Mesothelial cell of epicardium (in vitro differentiated cells): ENCODE results near the gene PSD. TPM values are rescaled to one million over a fixed set of nuclear protein-coding genes. Genes with fewer than 3 reads are reported as not detected.
A peak's percentile ranks its signal among the peaks of the same experiment; 100 is the strongest.
"Not testable (repeated sequence)": the region's sequence is repeated elsewhere in the genome, so short reads cannot be mapped to it uniquely, and the experiment has no call there.

Source experiments
- DNase-seq, 2 experiments: peaks; one replicate each; pipeline ENCODE4 v3.0.0; 2021; ENCODE audit warnings: low spot score in 2 of 2; ENCODE audit not compliant: unreplicated experiment in 2 of 2
- H3K27ac Mint-ChIP-seq: 2 replicates; pipeline ENCODE4 v1.8.0; 2021; ENCODE audit warnings: mixed read lengths
- H3K27me3 Mint-ChIP-seq: 2 replicates; pipeline ENCODE4 v1.8.0; 2021; ENCODE audit warnings: low read depth, mixed read lengths
- H3K36me3 Mint-ChIP-seq: 2 replicates; pipeline ENCODE4 v1.8.0; 2021; ENCODE audit warnings: mixed read lengths
- H3K4me1 Mint-ChIP-seq: 2 replicates; pipeline ENCODE4 v1.8.0; 2021; ENCODE audit warnings: mixed read lengths
- H3K4me3 Mint-ChIP-seq: 2 replicates; pipeline ENCODE4 v1.8.0; 2021; ENCODE audit warnings: mild to moderate bottlenecking, moderate library complexity, mixed read lengths
- H3K9me3 Mint-ChIP-seq: 2 replicates; pipeline ENCODE4 v1.8.0; 2021; ENCODE audit warnings: mixed read lengths
- CTCF ChIP-seq: fragments of 200-600 bp; sonication (generic); IDR thresholded peaks from one replicate; pipeline ENCODE4 v1.5.0; 2021; ENCODE audit warnings: antibody characterized with exemption; ENCODE audit not compliant: unreplicated experiment
- total RNA-seq: library from RNA; stranded (reverse); gene quantifications from 3 replicates; pipeline ENCODE4 v1.2.1, GENCODE V29; 2021

The PSD gene
- total RNA-seq, 1 donor from 2014 or later = 12.4 TPM

DNA sequence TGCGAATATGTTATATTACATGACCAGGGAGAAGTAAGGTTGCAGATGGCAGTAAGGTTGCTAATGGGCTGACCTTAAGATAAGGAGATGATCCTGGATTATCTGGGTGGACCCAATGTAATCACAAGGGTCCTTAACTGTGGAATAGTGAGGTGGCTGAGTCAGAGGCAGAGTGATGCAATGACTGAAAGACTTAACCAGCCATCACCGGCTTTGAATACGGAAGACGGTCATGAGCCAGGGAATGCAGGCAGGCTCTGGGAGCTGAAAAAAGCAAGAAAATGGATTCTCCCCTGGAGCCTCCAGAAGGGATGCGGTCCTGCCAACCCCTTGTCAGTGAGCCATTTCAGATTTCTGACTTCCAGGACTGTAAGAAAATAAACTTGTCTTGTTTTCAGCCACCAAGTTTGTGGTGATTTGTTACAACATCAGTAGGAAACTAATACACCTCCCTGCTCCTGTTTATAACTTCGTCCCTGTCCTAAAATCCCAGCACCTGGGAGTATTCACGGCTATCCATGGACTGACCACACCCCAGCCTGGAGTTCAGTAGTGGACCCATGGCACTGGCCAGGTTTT, 37.4 kb upstream of the PSD start:
- H3K27me3 Mint-ChIP-seq = no peaks in the 10 kb centered on the region
- DNase-seq = no peak
- no peak for TF ChIP-seq CTCF
- peaks cover 7% of the 10 kb centered on the region for H3K36me3 Mint-ChIP-seq
- no peaks in the 10 kb centered on the region for H3K9me3 Mint-ChIP-seq
- no peak overlapping the region for H3K27ac Mint-ChIP-seq
- peaks cover 15% of the 10 kb centered on the region for H3K4me1 Mint-ChIP-seq
- no peak overlapping the region for H3K4me3 Mint-ChIP-seq

DNA sequence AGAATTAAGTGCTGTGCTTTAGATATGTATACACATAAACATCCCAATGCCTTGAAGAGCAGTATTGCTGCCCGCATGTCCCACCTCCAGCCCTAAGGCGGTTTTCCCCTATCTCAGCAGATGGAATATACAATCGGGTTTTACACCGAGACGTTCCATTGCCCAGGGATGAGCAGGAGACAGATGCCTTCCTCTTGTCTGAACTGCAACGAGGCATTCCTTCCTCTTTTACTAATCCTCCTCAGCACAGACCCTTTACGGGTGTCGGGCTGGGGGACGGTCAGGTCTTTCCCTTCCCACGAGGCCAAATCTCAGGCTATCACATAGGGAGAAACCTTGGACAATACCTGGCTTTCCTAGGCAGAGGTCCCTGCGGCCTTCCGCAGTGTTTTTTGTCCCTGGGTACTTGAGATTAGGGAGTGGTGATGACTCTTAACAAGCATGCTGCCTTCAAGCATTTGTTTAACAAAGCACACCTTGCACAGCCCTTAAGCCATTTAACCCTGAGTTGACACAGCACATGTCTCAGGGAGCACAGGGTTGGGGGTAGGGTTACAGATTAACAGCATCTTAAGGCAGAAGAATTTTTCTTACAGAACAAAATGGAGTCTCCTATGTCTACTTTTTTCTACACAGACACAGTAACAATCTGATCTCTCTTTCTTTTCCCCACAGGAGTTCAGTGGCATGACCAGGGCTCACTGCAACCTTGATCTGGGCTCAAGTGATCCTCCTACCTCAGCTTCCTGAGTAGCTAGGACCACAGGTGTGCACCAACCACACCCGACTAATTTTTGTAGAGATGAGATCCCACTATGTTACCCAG, 36.3 kb upstream of the PSD start:
- not testable (repeated sequence) for H3K36me3 Mint-ChIP-seq, H3K4me3 Mint-ChIP-seq, DNase-seq, H3K9me3 Mint-ChIP-seq, H3K27ac Mint-ChIP-seq, H3K27me3 Mint-ChIP-seq
- peaks cover 11% of the 10 kb centered on the region for H3K4me1 Mint-ChIP-seq

DNA sequence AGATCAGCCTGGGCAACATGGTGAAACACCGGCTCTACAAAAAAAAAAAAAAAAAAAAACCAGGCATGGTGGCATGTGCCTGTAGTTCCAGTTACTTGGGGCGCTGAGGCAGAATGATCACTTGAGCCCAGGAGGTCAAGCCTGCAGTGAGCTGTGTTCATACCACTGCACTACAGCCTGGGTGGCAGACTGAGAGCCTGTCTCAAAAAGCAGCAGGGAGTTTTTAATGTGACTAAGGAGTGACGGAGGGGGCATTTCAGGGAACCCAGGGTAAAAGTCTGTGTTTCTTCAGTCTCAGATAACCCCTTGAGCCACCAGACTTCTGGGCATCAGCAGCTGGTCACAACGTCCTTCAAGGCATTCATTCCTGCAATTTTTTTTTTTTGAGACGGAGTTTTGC, 34.9 kb upstream of the PSD start:
- peaks cover 17% of the 10 kb centered on the region for H3K4me1 Mint-ChIP-seq
- peaks cover 7% of the 10 kb centered on the region for H3K36me3 Mint-ChIP-seq
- H3K9me3 Mint-ChIP-seq = no peaks in the 10 kb centered on the region
- no peak overlapping the region for H3K27ac Mint-ChIP-seq
- H3K4me3 Mint-ChIP-seq = no peak overlapping the region
- no peak for DNase-seq
- no peak for TF ChIP-seq CTCF
- H3K27me3 Mint-ChIP-seq = no peaks in the 10 kb centered on the region

GRCh38 chr10:102452672-102453340, 34.2 kb upstream of the PSD start:
- DNase-seq = no peak
- Mint-ChIP-seq H3K27ac (no peak overlapping the region), H3K27me3 (no peaks in the 10 kb centered on the region), H3K9me3 (no peaks in the 10 kb centered on the region), H3K4me1 (peaks cover 17% of the 10 kb centered on the region), H3K36me3 (peaks cover 7% of the 10 kb centered on the region), H3K4me3 (no peak overlapping the region)
- no peak for TF ChIP-seq CTCF

DNA sequence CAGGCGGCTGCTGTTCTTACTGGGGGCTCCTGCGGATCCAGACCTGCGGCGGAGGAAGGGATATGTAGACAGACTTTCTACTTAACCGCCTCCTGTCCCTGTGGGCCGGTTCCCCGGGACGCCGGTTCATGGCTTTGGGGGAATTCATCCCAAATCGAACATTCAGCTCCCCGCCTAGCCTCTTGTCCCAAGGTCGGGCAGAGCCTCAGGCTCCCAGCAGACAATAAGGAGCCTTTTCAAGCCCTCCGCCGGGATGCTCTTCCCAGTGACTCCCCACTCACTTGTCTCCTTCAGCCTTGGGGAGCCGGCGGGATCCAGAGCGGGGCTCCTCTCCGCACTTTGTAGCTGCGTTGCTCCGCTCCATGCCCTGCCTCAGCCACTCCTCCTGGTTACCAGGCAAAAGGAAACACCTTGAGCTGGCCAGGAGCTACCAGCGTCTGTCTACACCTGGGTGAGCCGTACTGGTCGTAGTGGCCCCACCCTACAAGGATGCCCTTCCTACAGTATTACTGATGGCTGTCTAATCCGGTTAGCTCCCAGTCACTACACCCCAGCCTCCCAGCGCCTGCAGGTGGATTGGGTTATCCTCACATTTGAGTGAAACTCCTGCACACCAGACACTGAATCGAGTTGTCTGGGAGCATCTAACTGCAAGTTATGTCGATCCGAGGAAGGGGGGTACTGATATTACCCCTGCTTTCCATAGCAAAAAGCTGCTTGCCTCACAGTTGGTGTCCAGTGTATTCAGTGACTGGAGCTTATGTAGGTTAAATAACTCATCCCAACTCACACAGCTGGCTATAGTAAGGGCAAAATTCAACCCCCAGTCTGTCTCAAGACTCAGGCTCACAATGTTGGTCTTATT, 32.8 kb upstream of the PSD start, which contains the start of gene C10orf95:
C10orf95 (minus strand) TSS at position 439 of the 865 bp plus-strand sequence. CDS start 450 bp downstream, outside the sequence.
- no peak for TF ChIP-seq CTCF
- peaks cover 17% of the 10 kb centered on the region for H3K4me1 Mint-ChIP-seq
- H3K9me3 Mint-ChIP-seq = no peaks in the 10 kb centered on the region
- DNase-seq = no peak
- H3K27me3 Mint-ChIP-seq = no peaks in the 10 kb centered on the region
- H3K4me3 Mint-ChIP-seq = peak within 1 kb of the TSS; percentile 76
- peak within 1 kb of the TSS; percentile 59 for H3K27ac Mint-ChIP-seq
- H3K36me3 Mint-ChIP-seq = peaks cover 7% of the 10 kb centered on the region
